Activated CD4-positive, alpha-beta T cell treated with anti-CD3 and anti-CD28 coated beads for 4 hours (primary cell): ENCODE results near the gene PAIP2.
A peak's percentile ranks its signal among the peaks of the same experiment; 100 is the strongest.
"Not testable (repeated sequence)": the region's sequence is repeated elsewhere in the genome, so short reads cannot be mapped to it uniquely, and the experiment has no call there.

Source experiments
- DNase-seq, 2 donors: peaks; one replicate each; pipeline ENCODE4 v3.0.0-alpha.2; 2020

Gene PAIP2

DNA sequence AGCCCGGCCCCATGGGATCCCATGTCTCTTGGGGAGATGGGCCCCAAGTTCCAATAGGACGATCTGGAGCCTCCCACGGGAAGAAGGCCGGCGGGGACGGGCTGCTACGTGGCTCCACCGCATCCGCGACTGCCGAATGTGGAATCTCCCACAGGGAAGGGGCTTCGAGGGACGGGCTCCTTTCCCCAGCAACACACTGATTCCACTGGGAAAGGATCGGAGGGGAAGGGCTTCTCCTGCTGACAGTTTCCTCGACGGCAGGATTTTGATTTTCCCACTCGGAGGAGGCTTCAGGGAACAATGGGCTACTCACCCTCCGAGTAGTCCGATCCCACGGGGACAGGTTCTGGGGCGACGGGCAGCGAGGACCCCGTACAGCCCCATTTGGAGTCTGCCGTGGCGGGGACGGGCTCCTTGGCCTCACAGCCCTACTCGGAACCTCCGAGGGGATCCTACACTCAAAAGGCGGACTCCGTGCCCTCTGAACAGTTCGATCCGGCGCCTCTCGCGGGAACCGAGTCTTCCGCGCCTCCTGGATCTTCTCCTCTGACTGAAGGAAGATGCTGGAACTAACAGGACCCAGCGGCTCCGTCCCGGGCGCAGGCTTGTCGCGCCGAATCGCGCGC lies 52.0 kb downstream of the PAIP2 start:
- DNase-seq, result no peak

DNA sequence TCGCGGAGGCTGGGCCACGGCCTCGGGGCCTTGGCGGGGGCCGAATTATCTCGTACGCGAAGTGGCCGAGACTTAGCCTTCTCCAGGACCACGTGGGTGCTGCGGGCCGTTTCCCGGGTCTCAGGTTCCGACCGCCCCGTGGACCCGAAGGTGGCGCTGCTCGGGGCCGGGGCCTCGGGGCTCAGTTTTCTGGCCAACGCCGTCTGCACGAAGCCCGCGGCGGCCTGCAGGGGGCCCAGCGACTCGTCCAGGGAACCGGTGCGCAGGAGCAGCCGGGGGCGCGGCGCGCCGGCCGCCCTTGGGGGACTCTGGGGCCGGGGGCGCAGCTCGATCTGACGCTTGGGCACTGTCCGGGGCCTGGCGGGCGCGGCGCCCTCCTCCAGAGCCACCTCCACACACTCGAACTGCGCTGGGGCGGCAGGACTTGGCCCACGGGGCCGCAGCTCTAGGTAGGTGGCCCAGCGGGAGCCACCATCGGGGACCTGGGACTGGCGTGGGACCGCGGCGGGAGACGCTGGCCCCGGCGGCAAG lies 52.5 kb downstream of the PAIP2 start:
- DNase-seq, result peak; percentile 56 to 59

DNA sequence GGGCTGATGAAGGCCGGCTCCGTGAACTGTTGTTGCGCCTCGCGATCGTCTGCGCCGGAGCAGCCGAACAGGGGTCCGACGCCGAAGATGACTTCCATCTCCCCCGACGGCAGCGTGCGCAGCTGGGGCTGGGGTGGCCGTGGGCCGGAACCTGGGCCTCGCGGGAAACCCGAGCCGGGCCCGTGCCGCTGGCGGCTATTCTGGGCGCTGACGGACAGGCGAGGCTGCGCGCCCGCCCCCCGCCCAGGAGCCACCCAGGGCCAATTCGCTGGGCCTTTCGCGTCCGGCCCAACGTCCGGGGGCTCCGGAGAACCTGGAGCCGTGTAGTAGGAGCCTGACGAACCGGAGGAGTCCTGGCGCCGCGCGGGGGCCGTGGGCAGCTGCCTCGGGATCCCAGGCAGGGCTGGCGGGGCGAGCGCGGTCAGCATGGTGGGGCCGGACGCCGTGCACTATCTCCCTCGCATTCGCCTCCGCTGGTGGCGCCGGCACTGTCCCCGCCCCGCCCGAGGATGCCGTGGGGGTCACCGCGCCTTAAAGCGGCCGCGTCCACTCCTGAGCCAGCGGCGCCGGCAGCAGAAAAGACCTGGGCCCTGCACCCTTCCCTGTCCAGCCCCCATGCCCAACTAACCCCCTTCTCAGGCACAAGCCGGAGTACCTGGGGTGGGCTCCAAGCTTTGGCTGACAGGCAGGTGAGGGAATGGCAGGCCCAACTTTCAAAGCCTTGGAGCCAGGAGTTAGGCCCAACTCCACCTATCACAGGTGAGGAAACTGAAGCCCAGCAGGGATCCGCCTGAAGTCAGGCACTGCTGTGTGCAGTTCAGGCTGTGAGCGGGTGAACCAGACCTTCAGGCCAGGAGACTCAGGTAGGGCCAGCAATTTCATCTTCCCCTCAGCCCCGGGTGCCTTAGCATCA lies 53.3 kb downstream of the PAIP2 start, which contains the start of gene PROB1:
Gene PROB1, minus strand, starts transcription at position 451 of the 913 bp plus-strand sequence. Its CDS starts 23 bp downstream, at position 428.
- no peak for DNase-seq

DNA sequence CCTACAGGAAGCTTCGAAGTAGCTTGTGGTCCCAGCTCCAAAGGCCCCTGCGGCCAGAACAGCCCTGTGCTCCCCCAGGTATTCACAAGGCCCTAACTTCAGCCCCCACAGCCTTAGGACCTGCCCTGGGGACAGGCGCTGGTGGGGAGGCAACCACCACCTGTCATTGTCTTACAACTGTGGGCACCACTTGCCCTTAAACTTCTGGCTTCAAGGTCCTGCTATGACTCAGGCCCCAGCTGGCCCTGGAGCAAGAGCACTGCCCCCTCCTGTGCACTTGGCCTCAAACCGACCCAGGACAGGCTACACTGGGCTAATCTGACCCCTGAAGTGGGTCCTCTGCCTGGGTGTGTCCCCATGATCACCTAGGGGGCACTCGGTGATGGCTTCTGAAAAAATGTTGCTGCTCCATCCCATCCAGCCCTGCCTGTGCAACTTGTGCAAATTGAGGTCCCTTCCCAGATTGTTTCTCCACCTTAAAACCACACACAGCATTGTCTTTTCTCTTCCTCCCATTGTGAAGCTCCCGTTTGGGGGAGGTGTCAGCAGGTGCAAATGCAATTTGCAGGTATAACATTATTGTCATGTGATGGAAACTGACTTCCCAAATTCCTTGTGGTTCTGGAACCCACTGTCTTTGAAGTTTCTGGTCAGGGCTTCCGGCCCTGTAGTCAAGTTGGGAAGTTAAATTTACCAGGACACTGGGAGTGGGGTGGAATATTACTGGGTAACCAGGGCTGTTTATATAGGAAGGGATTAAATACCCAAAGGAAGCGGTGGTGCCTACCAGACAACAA lies 54.4 kb downstream of the PAIP2 start:
- no peak for DNase-seq

- no peak for DNase-seq
These were observed 55.0 kb downstream of the PAIP2 start for GRCh38 chr5:139396691-139397090.

DNA sequence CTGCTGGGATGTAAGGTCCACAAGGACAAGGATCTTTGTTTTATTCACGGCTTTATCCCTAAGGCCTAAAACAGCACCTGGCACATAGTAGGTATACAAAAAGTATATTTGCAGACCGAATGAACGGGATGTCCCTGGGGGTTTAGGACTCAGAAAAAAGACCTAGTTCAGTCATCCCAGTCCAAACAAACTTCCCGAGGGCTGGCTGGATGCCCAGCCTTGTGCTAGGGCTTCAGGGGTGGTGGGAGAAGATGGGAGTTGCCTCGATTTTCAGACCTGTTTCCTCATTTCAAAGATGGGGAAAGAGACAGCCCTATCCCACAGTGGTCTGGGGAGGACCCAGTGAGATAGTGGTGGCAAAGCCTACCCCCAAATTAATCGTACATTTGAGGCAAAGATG lies 56.3 kb downstream of the PAIP2 start:
- DNase-seq, result no peak

GRCh38 chr5:139399501-139400121 lies 58.0 kb downstream of the PAIP2 start:
- no peak for DNase-seq

- no peak for DNase-seq
These were observed 59.9 kb downstream of the PAIP2 start for GRCh38 chr5:139401546-139401945.

DNA sequence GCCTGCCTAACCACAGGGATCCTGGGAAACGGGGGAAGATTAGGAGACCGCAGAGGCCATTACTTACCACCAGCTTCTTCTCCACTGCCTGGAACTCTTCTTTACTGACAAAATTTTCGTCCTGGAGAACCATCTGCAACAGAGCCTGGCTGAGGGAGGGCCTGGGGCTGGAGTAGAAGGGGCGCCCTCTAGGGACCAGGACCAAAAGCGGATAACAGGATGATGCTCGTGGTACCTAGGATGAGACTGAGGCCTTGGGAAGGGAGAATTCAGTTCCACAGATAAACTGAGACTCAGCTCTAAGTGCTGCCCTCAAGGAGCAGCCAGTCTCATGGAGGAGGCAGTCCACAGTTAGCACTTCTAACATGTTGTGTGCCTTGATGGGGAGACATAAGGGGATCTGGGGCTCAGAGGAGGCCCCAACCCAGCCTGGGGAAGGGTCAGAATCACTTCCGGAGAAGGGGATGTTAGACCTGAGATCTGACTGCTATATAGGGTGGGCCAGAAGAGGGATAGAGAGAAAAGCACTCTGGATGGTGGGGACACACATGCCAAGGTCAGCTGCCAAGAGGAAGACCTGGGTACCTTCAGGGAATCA lies 61.0 kb downstream of the PAIP2 start:
- DNase-seq, result no peak

- DNase-seq, result no peak
These were observed 61.7 kb downstream of the PAIP2 start for GRCh38 chr5:139403418-139403786.

- DNase-seq, result peak; percentile 98 to 99
These were observed 62.3 kb downstream of the PAIP2 start, which contains the start of gene SPATA24 for GRCh38 chr5:139403787-139404483. SPATA24 (minus strand) TSS chr5:139404089; CDS start chr5:139404060, 29 bp downstream.

GRCh38 chr5:139404484-139404840 lies 62.8 kb downstream of the PAIP2 start:
- no peak for DNase-seq

GRCh38 chr5:139406963-139407362 lies 65.3 kb downstream of the PAIP2 start:
- DNase-seq, result no peak

DNA sequence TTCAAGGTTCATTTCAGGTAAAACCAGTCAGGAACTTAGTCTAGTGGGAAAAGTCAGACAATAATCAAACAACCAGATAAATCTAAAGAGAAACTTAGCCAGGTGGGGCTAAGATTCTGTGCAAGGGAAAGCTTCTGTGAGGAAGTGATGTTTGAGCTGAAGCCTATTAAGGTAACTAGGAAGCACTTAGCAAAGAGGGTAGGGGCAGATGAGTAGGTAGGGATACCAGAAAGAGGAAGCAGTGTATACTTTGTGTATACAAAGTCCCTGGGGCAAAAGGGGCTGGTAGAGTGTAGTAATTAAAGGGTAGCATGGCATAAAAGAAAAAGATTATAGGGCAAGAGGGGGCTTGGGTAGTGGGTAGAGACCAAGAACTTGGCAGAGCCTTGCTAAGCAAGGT lies 65.9 kb downstream of the PAIP2 start:
- DNase-seq, result no peak

- no peak for DNase-seq
These were observed 66.5 kb downstream of the PAIP2 start for GRCh38 chr5:139408191-139408590.

- DNase-seq, result not testable (repeated sequence)
These were observed 67.5 kb downstream of the PAIP2 start for GRCh38 chr5:139409116-139409515.

- DNase-seq, result no peak
These were observed 68.7 kb downstream of the PAIP2 start for GRCh38 chr5:139410121-139410992.

DNA sequence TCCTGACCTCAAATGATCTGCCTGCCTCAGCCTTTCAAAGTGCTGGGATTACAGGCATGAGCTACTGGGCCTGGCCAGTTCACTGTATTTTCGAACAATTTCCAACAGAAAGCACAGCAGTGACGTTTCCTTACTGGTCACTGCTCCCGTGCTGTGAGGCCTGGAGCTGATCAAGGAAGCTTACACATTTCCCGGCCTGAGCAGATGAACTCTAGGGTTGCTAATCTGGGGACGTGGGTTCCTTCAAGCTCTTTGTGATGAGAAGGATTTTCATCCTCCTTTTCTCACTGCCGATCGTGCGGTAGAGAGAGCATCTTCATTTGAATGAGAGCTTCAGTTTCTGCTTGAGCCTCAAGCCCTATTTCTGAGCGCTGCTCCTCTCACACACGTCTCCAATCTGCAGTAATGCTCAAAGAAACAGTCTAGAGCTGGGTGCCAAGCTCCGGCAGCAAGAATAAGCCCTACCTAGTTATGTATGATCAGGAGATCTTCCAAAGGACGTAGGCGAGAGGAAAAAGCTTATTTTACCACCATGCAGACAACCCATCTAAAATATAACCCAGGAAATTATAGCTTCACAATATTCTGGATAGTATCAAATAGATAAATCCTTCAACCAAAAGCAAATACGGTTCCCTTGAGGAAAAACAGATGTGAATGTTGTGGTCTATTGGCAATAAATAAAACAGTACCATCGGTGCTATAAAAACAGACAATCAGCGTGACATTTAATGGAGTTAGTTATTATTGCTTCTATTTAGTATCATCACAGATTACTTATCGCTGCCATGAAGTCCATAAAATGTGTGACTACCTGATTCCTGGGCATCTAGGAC lies 69.6 kb downstream of the PAIP2 start:
- DNase-seq, result no peak

DNA sequence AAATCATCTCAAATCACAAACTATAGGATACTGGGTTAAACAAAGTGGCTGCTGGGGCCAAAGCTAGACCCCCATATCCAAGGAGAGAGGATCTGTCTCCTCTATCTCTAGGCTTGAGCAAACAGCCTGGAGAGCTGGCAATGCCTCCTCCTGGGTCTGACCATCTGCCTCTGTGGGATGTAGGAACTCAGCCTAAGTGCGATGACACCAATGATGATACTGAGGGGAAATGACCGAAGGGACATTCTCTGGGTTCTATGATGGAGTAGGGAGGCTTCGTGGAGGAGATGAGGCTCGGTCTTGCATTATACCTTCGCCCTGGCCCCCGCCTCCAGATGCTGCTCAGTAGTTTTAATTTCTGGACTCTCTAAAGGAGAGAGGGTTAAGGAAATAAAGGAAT lies 71.5 kb downstream of the PAIP2 start:
- DNase-seq, result no peak

DNA sequence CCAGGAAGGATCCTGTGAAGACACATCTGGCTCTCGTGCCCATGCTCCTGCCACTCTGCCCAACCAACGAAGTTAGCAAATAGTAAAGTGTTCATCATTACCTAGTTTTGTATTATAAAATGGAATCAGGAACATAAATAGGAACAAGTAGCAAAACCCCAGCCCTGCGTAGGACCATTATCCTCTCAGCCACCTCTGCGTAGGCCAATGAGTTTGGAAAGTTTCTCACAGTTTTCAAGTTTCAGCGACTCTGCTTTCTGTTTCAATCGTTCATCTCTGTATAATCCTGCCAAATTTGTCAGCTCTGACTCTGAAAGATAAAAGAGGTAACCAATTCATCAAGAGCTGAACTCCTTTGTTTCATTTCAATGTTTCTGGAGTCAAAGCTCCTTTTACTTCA lies 72.3 kb downstream of the PAIP2 start:
- DNase-seq, result no peak
